ENCODE measurements around the gene SLC13A5. TPM values are rescaled to one million over a fixed set of nuclear protein-coding genes. Genes with fewer than 3 reads are reported as not detected.

The SLC13A5 gene
- total and polyA plus RNA-seq, 10 of the 15 experiments (the other 5 are each of a cell fraction or from before 2014, with no cell fraction given), result 0.23 TPM; not detected in 9

GRCh38 chr17:6695565-6695964 is 17.6 kb downstream of the SLC13A5 start:
- ChIA-PET POLR2A (no interaction called here), RAD21 (ENCODE audit: unreplicated experiment) (no interaction called here), SMC1A (ENCODE audit: uncharacterized antibody, unreplicated experiment) (no interaction called here), CTCF (interaction anchor here (0.7 kb wide), 1 partner anchor 177 kb away, joined by 3 read pairs; no protein-coding TSS in a partner anchor)
- Histone ChIP-seq H4K20me1 (ENCODE audit: control insufficient read depth, insufficient read depth) (no peaks in the 10 kb centered on the region), H3K4me2 (ENCODE audit: control insufficient read depth, insufficient read depth) (no peak overlapping the region), H3K4me3 (no peak overlapping the region), H3K79me2 (ENCODE audit: control insufficient read depth, insufficient read depth, low read length) (no peaks in the 10 kb centered on the region), H3K9me3 (replicated peaks; ENCODE audit: control insufficient read depth, insufficient read depth, low read length) (no peaks in the 10 kb centered on the region), H2AFZ (ENCODE audit: control insufficient read depth, low read depth, low read length) (no peak overlapping the region), H3K36me3 (ENCODE audit: control insufficient read depth in 2 of 2, insufficient read depth in 2 of 2, low read length in 1 of 2) (no peaks in the 10 kb centered on the region), H3K27me3 (replicated peaks in 1 of 2; ENCODE audit: control insufficient read depth in 2 of 2, insufficient read depth in 2 of 2, low read length in 1 of 2) (peaks cover 0 to 1% of the 10 kb centered on the region in 2 experiments; a peak in 1 of 4 replicates), H3K27ac (ENCODE audit: control insufficient read depth, insufficient read depth) (no peak overlapping the region), H3K9ac (ENCODE audit: control insufficient read depth, insufficient read depth, low read length) (no peak overlapping the region), H3K4me1 (ENCODE audit: control insufficient read depth, insufficient read depth, low read length) (no peaks in the 10 kb centered on the region)
- TF ChIP-seq RAD21 (IDR thresholded peaks at IDR 0.05; ENCODE audit: insufficient read depth, low read depth, low read length) (no peak), NR2C1 (IDR thresholded peaks at IDR 0.05) (no peak), RB1 (IDR thresholded peaks at IDR 0.05; ENCODE audit: borderline replicate concordance) (no peak), KDM1A (IDR thresholded peaks at IDR 0.05; ENCODE audit: borderline replicate concordance) (no peak), SUZ12 (IDR thresholded peaks at IDR 0.05; ENCODE audit: unreplicated experiment) (no peak), YY1 (IDR thresholded peaks at IDR 0.05; ENCODE audit: low read depth, low read length) (no peak)
- TF ChIP-seq, protein P1, sequence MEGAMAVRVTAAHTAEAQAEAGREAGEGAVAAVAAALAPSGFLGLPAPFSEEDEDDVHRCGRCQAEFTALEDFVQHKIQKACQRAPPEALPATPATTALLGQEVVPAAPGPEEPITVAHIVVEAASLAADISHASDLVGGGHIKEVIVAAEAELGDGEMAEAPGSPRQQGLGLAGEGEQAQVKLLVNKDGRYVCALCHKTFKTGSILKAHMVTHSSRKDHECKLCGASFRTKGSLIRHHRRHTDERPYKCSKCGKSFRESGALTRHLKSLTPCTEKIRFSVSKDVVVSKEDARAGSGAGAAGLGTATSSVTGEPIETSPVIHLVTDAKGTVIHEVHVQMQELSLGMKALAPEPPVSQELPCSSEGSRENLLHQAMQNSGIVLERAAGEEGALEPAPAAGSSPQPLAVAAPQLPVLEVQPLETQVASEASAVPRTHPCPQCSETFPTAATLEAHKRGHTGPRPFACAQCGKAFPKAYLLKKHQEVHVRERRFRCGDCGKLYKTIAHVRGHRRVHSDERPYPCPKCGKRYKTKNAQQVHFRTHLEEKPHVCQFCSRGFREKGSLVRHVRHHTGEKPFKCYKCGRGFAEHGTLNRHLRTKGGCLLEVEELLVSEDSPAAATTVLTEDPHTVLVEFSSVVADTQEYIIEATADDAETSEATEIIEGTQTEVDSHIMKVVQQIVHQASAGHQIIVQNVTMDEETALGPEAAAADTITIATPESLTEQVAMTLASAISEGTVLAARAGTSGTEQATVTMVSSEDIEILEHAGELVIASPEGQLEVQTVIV (IDR thresholded peaks at IDR 0.05; ENCODE audit: borderline replicate concordance, partially characterized antibody), result no peak
- TF ChIP-seq, protein P2, sequence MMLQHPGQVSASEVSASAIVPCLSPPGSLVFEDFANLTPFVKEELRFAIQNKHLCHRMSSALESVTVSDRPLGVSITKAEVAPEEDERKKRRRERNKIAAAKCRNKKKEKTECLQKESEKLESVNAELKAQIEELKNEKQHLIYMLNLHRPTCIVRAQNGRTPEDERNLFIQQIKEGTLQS (IDR thresholded peaks at IDR 0.05; ENCODE audit: borderline replicate concordance, extremely low read depth, low read depth, low read length), result no peak
- TF ChIP-seq, protein P3, sequence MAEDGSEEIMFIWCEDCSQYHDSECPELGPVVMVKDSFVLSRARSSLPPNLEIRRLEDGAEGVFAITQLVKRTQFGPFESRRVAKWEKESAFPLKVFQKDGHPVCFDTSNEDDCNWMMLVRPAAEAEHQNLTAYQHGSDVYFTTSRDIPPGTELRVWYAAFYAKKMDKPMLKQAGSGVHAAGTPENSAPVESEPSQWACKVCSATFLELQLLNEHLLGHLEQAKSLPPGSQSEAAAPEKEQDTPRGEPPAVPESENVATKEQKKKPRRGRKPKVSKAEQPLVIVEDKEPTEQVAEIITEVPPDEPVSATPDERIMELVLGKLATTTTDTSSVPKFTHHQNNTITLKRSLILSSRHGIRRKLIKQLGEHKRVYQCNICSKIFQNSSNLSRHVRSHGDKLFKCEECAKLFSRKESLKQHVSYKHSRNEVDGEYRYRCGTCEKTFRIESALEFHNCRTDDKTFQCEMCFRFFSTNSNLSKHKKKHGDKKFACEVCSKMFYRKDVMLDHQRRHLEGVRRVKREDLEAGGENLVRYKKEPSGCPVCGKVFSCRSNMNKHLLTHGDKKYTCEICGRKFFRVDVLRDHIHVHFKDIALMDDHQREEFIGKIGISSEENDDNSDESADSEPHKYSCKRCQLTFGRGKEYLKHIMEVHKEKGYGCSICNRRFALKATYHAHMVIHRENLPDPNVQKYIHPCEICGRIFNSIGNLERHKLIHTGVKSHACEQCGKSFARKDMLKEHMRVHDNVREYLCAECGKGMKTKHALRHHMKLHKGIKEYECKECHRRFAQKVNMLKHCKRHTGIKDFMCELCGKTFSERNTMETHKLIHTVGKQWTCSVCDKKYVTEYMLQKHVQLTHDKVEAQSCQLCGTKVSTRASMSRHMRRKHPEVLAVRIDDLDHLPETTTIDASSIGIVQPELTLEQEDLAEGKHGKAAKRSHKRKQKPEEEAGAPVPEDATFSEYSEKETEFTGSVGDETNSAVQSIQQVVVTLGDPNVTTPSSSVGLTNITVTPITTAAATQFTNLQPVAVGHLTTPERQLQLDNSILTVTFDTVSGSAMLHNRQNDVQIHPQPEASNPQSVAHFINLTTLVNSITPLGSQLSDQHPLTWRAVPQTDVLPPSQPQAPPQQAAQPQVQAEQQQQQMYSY (CRISPR knock-in tag; IDR thresholded peaks at IDR 0.05), result no peak
- ATAC-seq (no peak), DNase-seq (ENCODE audit: low read depth, low spot score) (no peak), FAIRE-seq (no peak)
- intact Hi-C loops (cut with micrococcal nuclease; ENCODE audit: unreplicated experiment), result no loop called here
- no TSS peak for BruUV-seq (replicated peaks)
- in situ Hi-C loops (cut with MboI), result no loop called here
- 45% methylated on average over 13 of the region's 13 CpGs for WGBS (ENCODE audit: insufficient coverage, insufficient replicate concordance, low lambda C conversion rate, missing lambda C conversion rate)
